ENCODE data around the gene ZBP1. TPM values are rescaled to one million over a fixed set of nuclear protein-coding genes. Genes with fewer than 3 reads are reported as not detected.

ZBP1 gene
- total RNA-seq, 4 donors from 2014 or later = 0.57 to 1.0 (median 0.88) TPM; not detected in 1

GRCh38 chr20:57622579-57623381, 2.6 kb upstream of the ZBP1 start:
- TF ChIP-seq CTCF (IDR thresholded peaks at IDR 0.05; ENCODE audit: low read depth) = no peak

- no peak for TF ChIP-seq CTCF (IDR thresholded peaks at IDR 0.05; ENCODE audit: low read depth)
These were observed 2.0 kb upstream of the ZBP1 start for GRCh38 chr20:57622201-57622570.

GRCh38 chr20:57621421-57622200, 1.4 kb upstream of the ZBP1 start:
- TF ChIP-seq CTCF (IDR thresholded peaks at IDR 0.05; ENCODE audit: low read depth) = no peak

GRCh38 chr20:57620999-57621398, 773 bp upstream of the ZBP1 start:
- TF ChIP-seq CTCF (IDR thresholded peaks at IDR 0.05; ENCODE audit: low read depth) = no peak

GRCh38 chr20:57619051-57619831, 985 bp downstream of the ZBP1 start:
- no peak for TF ChIP-seq CTCF (IDR thresholded peaks at IDR 0.05; ENCODE audit: low read depth)

- TF ChIP-seq CTCF (IDR thresholded peaks at IDR 0.05; ENCODE audit: low read depth) = no peak
These were observed 1.5 kb downstream of the ZBP1 start for GRCh38 chr20:57618764-57619050.
